ENCODE data around the gene SEPTIN1. TPM values are rescaled to one million over a fixed set of nuclear protein-coding genes. Genes with fewer than 3 reads are reported as not detected.

SEPTIN1 gene
- total RNA-seq = 0.25 TPM in 1 of 2 replicates, not detected in the other

GRCh38 chr16:30382111-30382881, at the start of gene SEPTIN1:
Gene SEPTIN1, minus strand, starts transcription at chr16:30382561. Its CDS starts 19 bp downstream, at chr16:30382542.
- DNase-seq (ENCODE audit: low read depth) = no peak

GRCh38 chr16:30430428-30430970, 48.1 kb upstream of the SEPTIN1 start:
- DNase-seq (ENCODE audit: low read depth) = no peak

DNA sequence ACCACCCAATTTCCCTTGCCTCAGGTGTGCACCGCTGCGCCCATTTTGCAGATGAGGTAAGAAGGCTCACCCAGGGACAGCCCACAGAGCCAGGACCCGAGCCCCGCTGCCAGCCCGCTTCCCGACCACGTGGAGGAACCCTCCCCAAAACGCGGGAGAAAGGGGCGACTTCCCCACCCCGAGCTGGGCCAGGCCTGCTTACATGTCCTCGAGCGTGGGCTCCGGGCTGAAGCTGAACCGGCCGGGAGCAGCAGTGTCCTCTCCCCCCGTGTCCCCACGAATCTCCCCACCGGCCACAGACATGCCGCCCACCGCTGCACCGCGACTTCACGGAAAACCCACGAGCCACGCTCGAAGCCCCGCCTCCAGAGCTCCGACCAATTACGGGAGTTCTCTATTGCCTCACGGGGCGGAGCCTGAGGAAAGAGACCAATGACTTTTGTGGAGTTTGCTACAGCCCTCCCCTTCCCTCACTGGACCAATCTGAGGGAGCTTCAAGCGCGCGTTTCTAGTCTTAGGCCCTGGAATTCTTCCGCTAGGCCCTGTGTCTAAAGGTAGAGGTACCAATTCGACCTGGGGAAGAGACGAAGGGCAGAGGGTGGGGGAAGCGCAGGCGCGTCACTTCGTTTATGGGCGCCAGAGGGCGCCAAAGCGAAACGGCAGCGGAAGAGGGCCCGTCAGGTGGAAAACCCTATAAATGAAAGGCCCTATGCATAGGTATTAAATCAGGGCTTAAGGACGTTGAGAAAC, 47.5 kb upstream of the SEPTIN1 start, which contains the start of gene DCTPP1:
TSS of gene DCTPP1 (minus strand) at position 353 of the 750 bp plus-strand sequence. CDS start at position 303, 50 bp downstream.
- peak; percentile 99 for DNase-seq (ENCODE audit: low read depth)

DNA sequence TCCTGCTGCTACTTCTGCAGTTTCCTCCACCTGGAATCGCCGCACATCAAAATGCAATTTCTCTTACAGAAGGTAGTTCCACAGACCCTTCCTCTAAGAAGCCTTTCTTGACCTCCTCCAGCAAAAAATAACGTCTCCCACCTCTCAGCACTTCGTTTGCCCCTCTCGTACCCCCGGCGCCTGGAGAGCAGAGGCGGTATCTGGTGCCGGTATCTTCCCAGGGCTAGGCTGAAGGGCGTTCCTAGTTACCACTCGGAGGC, 47.0 kb upstream of the SEPTIN1 start:
- no peak for DNase-seq (ENCODE audit: low read depth)

GRCh38 chr16:30428055-30428454, 45.7 kb upstream of the SEPTIN1 start:
- DNase-seq (ENCODE audit: low read depth) = no peak

- DNase-seq (ENCODE audit: low read depth) = no peak
Measured at GRCh38 chr16:30421010-30421409, 38.6 kb upstream of the SEPTIN1 start.

- no peak for DNase-seq (ENCODE audit: low read depth)
Measured at GRCh38 chr16:30418350-30419181, 36.2 kb upstream of the SEPTIN1 start.

DNA sequence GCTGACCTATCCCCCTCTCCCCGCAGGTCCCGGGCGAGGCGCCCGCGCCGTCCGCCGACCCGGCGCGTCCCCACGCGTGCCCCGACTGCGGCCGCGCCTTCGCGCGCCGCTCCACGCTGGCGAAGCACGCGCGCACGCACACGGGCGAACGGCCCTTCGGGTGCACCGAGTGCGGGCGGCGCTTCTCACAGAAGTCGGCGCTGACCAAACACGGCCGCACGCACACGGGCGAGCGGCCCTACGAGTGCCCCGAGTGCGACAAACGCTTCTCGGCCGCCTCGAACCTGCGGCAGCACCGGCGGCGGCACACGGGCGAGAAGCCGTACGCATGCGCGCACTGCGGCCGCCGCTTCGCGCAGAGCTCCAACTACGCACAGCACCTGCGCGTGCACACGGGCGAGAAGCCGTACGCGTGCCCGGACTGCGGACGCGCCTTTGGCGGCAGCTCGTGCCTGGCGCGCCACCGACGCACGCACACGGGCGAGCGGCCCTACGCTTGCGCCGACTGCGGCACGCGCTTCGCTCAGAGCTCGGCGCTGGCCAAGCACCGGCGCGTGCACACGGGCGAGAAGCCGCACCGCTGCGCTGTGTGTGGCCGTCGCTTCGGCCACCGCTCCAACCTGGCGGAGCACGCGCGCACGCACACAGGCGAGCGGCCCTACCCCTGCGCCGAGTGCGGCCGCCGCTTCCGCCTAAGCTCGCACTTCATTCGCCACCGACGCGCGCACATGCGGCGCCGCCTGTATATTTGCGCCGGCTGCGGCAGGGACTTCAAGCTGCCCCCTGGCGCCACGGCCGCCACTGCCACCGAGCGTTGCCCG, 35.4 kb upstream of the SEPTIN1 start:
- DNase-seq (ENCODE audit: low read depth) = peak; percentile 60

DNA sequence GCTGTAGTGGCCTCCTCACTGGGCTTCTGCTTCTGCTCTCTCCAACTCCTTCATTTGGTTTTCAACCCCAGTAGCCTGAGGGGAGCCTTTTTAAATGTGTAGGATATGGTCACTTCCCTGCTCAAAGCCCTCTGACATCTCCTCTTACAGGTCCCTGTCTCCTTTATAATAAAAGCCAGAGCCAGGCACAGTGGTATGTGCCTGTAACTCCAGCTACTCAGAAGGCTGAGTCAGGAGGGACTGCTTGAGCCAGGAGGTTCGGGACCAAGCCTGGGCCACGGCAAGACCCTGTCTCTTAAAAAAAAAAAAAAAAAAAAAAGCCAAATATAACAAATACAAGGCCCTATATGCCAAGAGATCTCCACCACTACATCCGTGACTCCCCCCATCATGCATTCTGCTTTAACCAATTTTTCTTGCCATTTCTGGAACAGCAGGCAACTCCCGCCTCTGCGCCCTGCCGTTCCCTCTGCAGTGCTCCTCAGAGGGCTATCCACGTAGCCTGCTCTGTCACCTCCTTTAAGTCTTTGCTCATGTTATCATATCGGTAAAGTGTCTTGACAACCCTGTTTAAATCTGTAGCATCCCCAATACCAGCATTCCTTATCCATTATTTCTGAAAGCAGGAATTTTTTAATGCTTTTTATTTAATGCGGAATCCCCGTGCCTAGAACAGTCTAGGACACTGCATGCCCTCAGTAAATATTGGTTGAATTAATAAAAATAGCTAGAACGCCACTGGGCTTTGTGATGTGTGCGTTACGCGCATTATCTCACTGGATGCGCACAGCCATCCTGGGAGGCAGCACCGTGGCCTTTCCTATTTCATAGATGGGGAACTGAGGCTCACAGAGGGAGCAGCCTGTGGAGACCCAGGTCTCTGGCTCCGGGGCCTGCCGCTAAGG, 34.5 kb upstream of the SEPTIN1 start:
- no peak for DNase-seq (ENCODE audit: low read depth)

GRCh38 chr16:30416047-30416603, 33.8 kb upstream of the SEPTIN1 start:
- no peak for DNase-seq (ENCODE audit: low read depth)

DNA sequence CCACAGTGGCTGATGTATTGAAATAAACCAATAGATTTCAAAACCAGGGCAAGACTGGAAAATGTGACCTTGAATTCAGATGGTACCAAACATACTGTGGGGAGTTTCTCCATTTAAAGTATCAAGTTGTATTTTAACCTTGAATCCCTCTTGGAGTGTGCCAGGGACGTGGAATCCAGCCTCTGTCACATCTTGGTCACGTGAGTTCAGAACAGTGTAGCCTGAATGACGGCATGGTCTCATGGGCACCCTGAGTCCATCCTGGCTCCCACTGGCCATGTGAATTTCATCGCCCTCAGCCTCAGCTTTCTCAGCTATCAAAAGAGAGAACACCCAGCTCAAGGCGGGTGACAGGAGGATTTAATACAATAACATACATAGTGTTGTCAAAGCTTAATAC, 31.8 kb upstream of the SEPTIN1 start:
- no peak for DNase-seq (ENCODE audit: low read depth)

DNA sequence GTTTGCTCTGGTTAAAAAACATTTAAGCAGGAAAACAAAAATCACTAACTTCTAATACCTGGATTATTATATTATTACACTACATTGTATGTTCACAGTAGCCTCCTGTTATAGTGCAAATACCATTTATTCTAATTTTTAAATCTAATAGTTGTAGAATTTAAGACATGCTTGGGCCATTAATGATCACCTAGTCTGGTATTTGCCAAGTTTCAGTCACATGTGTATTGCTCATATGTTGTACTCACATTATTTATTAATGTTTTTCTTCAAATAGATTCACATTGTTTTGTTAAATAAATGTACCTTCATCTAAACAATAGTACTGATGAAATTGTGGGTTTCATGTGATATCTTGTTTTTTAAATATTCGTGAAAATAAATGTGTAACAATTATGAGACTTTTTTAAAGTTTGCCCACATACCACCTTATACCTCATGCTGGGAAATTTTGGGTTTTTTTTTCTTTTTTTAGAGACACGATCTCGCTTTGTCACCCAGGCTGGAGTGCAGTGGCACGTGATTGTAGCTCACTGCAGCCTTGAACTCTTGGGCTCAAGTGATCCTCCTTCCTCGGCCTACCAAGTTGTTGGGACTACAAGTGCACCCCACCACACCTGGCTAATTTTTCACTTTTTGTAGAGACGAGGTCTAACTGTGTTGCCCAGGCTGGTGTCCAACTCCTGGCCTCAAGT, 30.9 kb upstream of the SEPTIN1 start:
- peak; percentile 89 for DNase-seq (ENCODE audit: low read depth)

DNA sequence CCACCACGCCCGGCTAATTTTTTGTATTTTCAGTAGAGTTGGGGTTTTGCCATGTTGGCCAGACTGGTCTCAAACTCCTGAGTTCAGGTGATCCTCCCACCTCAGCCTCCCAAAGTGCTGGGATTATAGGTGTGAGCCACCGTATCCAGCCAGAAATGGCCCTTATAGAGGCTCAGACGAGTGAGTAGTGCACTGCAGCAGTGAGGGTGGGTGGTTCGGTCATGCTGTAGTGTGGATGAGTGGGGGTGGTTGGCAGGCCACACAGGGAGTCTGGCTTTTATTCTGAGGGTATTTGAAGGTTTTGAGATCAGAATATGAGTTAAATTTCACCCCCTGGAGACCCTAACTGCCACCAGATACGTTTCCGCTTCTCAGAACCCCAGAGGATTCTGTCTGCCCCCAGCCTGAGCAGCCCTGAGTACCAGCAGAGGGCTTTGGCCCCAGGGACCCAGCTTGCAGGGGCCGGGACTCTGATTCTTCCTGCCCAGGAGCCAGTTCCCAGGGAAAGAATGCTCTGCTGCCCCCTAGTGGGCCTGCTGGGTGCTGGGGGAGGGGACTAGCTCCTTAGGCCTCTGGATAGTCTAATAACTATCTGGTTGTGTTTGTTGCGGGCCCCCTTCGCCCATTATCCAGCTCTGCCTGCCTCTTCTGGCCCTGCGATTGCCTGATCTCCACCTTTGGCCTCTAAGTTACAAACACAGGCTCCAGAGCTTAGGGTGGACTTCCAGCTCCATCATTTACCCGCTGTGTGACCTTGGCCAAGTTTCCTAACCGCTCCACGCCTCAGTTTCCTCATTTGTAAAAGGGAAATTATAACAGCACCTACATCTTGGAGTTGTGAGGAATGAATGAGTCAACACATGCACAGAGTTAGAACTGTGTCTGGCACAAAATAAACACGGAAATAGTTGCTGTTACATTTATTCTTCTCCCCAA, 27.0 kb upstream of the SEPTIN1 start:
- peak; percentile 66 for DNase-seq (ENCODE audit: low read depth)

GRCh38 chr16:30407804-30408534, 25.6 kb upstream of the SEPTIN1 start:
- DNase-seq (ENCODE audit: low read depth) = no peak

DNA sequence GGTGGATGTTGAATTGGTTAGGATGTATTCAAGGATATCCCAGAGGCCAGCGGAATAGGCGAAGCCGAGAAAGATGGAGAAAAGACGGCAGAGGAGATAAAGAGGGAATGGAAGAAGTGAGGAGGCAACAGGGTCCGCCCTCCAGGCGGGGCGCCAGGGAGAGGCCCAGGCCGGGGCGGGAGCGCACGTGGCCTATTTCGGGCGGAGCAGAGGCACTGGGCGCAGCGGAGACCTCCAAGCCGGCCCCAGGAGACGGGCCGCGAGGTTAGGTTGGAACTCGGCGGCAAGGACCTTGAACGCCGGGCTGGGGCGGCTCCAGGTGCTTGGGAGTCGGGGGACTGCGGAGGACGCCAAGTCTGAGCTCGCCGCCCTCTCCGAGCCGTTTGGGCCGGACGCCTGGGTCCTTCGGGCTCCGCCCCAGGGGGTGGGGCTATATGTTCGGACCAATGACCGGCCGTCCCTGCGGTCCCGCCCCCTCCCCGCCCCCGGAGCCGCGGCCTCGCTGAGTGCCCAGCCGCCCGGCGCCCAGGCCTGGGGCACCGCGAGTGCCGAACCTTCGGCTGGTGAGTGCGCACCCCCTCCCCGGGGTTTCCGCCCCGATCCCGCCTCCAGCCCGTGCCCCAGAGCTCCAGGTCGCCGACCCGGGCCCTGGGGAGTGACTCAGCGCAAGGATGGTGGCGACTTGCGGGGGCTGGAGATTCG, 24.9 kb upstream of the SEPTIN1 start, which contains the start of gene ZNF771:
TSS of gene ZNF771 (plus strand) at position 505 of the 702 bp plus-strand sequence. CDS start 448 bp downstream, outside the sequence.
- peak; percentile 57 for DNase-seq (ENCODE audit: low read depth)

DNA sequence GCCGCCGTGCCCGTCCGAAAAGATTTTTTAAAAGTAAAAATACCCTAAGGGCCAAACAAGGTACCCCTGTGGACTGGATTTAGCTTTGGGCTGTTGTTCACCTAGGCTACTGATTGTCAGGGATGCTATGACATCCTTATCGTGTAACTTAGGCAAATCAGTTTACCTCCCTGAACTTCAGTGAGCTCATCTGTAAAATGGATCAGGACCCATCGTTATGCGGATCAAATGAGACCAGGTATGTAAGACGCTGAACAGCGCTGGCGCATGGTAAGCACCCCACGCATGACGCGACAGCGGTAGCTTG, 24.4 kb upstream of the SEPTIN1 start:
- DNase-seq (ENCODE audit: low read depth) = no peak
